B cell (primary cell): Measurements from ENCODE around the gene DLGAP5. TPM values are rescaled to one million over a fixed set of nuclear protein-coding genes. Genes with fewer than 3 reads are reported as not detected.

Source experiments
- ATAC-seq: fragments of 200-7000 bp; cut with Tn5 transposase; one replicate; pipeline ENCODE4 v1.10.0; 2021; ENCODE audit warnings: low read depth, mild to moderate bottlenecking, moderate number of reproducible peaks, moderate library complexity
- CTCF ChIA-PET: fragments of 350-600 bp; sonication (Branson Sonifier 250); formaldehyde crosslinking; loops from one replicate; lab custom pipeline; 2021; ENCODE audit warnings: antibody characterized with exemption, inconsistent platforms; lab: Charles Lee
- POLR2A ChIA-PET: fragments of 350-600 bp; sonication (Branson Sonifier 250); formaldehyde crosslinking; loops from one replicate; lab custom pipeline; 2021; ENCODE audit warnings: antibody characterized with exemption; lab: Charles Lee
- DNase-seq: peaks from one replicate; pipeline ENCODE4 v3.0.0; 2013
- H2AFZ ChIP-seq: 2 replicates; pipeline ENCODE4 v1.6.1; 2012; ENCODE audit warnings: mild to moderate bottlenecking, low read depth, low read length; ENCODE audit not compliant: insufficient read depth, poor library complexity, severe bottlenecking
- H3K27ac ChIP-seq, 2 donors: 1 replicate in 1 of 2; 2 replicates in 1 of 2; pipeline ENCODE4 v1.5.1; 2012 to 2013; ENCODE audit warnings: low read length in 2 of 2, mild to moderate bottlenecking in 2 of 2, moderate library complexity in 1 of 2
- H3K27me3 ChIP-seq, 4 experiments: fragments of 200-600 bp in 1 of 4; sonication (generic) in 1 of 4; replicated peaks in 1 of 4; 1 replicate in 2 of 4; 2 replicates in 2 of 4; pipeline versions ENCODE4 v1.6.1 to v1.7.0; 2013 to 2016; ENCODE audit warnings: low read length in 3 of 4, mild to moderate bottlenecking in 2 of 4, mixed read lengths in 1 of 4, moderate library complexity in 1 of 4; ENCODE audit not compliant: insufficient read depth in 4 of 4, control insufficient read depth in 3 of 4; ENCODE audit errors: control extremely low read depth in 1 of 4
- H3K36me3 ChIP-seq, 2 experiments: replicated peaks in 1 of 2; 1 replicate in 1 of 2; 2 replicates in 1 of 2; pipeline versions ENCODE4 v1.6.1 to v1.7.1; 2013; ENCODE audit warnings: low read length in 1 of 2; ENCODE audit not compliant: insufficient read depth in 2 of 2, control insufficient read depth in 1 of 2; ENCODE audit errors: control extremely low read depth in 1 of 2, extremely low read depth in 1 of 2
- H3K4me1 ChIP-seq, 2 donors: fragments of 200-600 bp in 1 of 2; sonication (generic) in 1 of 2; 1 replicate in 1 of 2; 2 replicates in 1 of 2; pipeline versions ENCODE4 v1.5.1 to v1.6.1; 2013 to 2017; ENCODE audit warnings: low read length in 2 of 2; ENCODE audit not compliant: control insufficient read depth in 2 of 2, insufficient read depth in 2 of 2
- H3K4me2 ChIP-seq: replicated peaks from 2 replicates; pipeline ENCODE3; 2012; ENCODE audit warnings: mild to moderate bottlenecking, low read depth, low read length; ENCODE audit not compliant: poor library complexity, severe bottlenecking
- H3K4me3 ChIP-seq, 5 experiments: fragments of 200-600 bp in 1 of 5; sonication (generic) in 1 of 5; 1 replicate in 3 of 5; 2 replicates in 2 of 5; pipeline versions ENCODE4 v1.5.1 to v1.7.0; 2011 to 2016; ENCODE audit warnings: low read length in 4 of 5, mild to moderate bottlenecking in 4 of 5, low read depth in 2 of 5, control low read depth in 1 of 5, moderate library complexity in 1 of 5; ENCODE audit not compliant: insufficient read depth in 1 of 5; ENCODE audit errors: control extremely low read depth in 1 of 5, extremely low read depth in 1 of 5
- H3K79me2 ChIP-seq: fragments of 200-600 bp; sonication (generic); one replicate; pipeline ENCODE4 v1.6.0; 2016; ENCODE audit warnings: low read length; ENCODE audit not compliant: control insufficient read depth, insufficient read depth
- H3K9ac ChIP-seq: fragments of 200-600 bp; sonication (generic); 2 replicates; pipeline ENCODE4 v1.6.1; 2017; ENCODE audit warnings: mild to moderate bottlenecking, low read length, moderate library complexity
- H3K9me3 ChIP-seq, 3 donors: one replicate each; pipeline versions ENCODE4 v1.6.1 to v1.7.1; 2013; ENCODE audit warnings: low read length in 2 of 3; ENCODE audit not compliant: control insufficient read depth in 2 of 3, insufficient read depth in 1 of 3; ENCODE audit errors: control extremely low read depth in 1 of 3
- H4K20me1 ChIP-seq: 2 replicates; pipeline ENCODE4 v1.6.0; 2012; ENCODE audit warnings: mild to moderate bottlenecking, low read length; ENCODE audit not compliant: insufficient read depth, control insufficient read depth, poor library complexity, severe bottlenecking
- H3K27ac Mint-ChIP-seq: one replicate; pipeline ENCODE4 v1.8.0; 2021; ENCODE audit warnings: mixed read lengths
- H3K27me3 Mint-ChIP-seq: one replicate; pipeline ENCODE4 v1.8.0; 2021; ENCODE audit warnings: mixed read lengths
- H3K4me1 Mint-ChIP-seq: one replicate; pipeline ENCODE4 v1.8.0; 2021; ENCODE audit warnings: mixed read lengths
- H3K4me3 Mint-ChIP-seq: one replicate; pipeline ENCODE4 v1.8.0; 2021; ENCODE audit warnings: mixed read lengths
- H3K9me3 Mint-ChIP-seq: one replicate; pipeline ENCODE4 v1.8.0; 2022; ENCODE audit warnings: mixed read lengths; ENCODE audit not compliant: insufficient read depth
- EZH2 ChIP-seq: IDR thresholded peaks from 2 replicates; pipeline ENCODE4 v1.6.1; 2012; ENCODE audit warnings: borderline replicate concordance, low read depth, mild to moderate bottlenecking, moderate library complexity, low read length; ENCODE audit not compliant: insufficient read depth, poor library complexity, severe bottlenecking
- WGBS: methylation state at CpG from one replicate; pipeline ENCODE4 v1.1.5; 2013; ENCODE audit warnings: missing lambda C conversion rate; ENCODE audit not compliant: insufficient coverage; 5-methylcytosine and 5-hydroxymethylcytosine counted together
- intact Hi-C: fragments of 100-400 bp; cut with micrococcal nuclease; formaldehyde crosslinking; loops from one replicate; pipeline ENCODE4 v1.10.0; 2022
- polyA plus RNA-seq: library from polyadenylated mRNA; depleted of rRNA; stranded (reverse); fragments of >200 nt; gene quantifications from 2 replicates; pipeline ENCODE4 v1.2.3, GENCODE V29; 2012
- total RNA-seq, 2 donors: library from RNA; stranded (reverse); fragments of 120-200 nt in 1 of 2; gene quantifications; 1 replicate in 1 of 2; 2 replicates in 1 of 2; pipeline versions ENCODE4 v1.2.3 to v1.2.4, GENCODE V29; 2013 to 2022
- TF ChIP-seq, protein P1 (sequence below): fragments of 200-600 bp; IDR thresholded peaks from one replicate; pipeline ENCODE4 v1.8.0; 2022; ENCODE audit warnings: antibody characterized with exemption, mild to moderate bottlenecking

DLGAP5 gene
- total and polyA plus RNA-seq, 2 donors (not counting 1 experiment from before 2014, with no cell fraction given), result 0.12 TPM; not detected in 1

- intact Hi-C loops, result no loop called here
- peak overlapping the region; percentile 22 to 66 for H3K27ac ChIP-seq
- no peaks in the 10 kb centered on the region for H3K9me3 Mint-ChIP-seq
- DNase-seq (no peak), ATAC-seq (no peak)
- H3K4me1 ChIP-seq, result peaks cover 29 to 38% of the 10 kb centered on the region in 2 donors
- no peaks in the 10 kb centered on the region for H4K20me1 ChIP-seq
- H3K27me3 ChIP-seq, result no peaks in the 10 kb centered on the region
- H3K4me1 Mint-ChIP-seq, result peaks cover 38% of the 10 kb centered on the region
- no peaks in the 10 kb centered on the region for H3K36me3 ChIP-seq
- no peak overlapping the region for H3K9ac ChIP-seq
- ChIA-PET POLR2A (interaction anchor here (0.7 kb wide), 1 partner anchor 196 kb away, joined by 6 read pairs; the partner anchor contains the start of gene GCH1), CTCF (interaction anchor here (0.5 to 2.8 kb wide), 7 partner anchors 9 to 62 kb away, joined by 3 to 16 read pairs (median 6); partner anchors contain the start of genes LGALS3 and MAPK1IP1L)
- H3K27ac Mint-ChIP-seq, result peak overlapping the region; percentile 90
- TF ChIP-seq, protein P1, sequence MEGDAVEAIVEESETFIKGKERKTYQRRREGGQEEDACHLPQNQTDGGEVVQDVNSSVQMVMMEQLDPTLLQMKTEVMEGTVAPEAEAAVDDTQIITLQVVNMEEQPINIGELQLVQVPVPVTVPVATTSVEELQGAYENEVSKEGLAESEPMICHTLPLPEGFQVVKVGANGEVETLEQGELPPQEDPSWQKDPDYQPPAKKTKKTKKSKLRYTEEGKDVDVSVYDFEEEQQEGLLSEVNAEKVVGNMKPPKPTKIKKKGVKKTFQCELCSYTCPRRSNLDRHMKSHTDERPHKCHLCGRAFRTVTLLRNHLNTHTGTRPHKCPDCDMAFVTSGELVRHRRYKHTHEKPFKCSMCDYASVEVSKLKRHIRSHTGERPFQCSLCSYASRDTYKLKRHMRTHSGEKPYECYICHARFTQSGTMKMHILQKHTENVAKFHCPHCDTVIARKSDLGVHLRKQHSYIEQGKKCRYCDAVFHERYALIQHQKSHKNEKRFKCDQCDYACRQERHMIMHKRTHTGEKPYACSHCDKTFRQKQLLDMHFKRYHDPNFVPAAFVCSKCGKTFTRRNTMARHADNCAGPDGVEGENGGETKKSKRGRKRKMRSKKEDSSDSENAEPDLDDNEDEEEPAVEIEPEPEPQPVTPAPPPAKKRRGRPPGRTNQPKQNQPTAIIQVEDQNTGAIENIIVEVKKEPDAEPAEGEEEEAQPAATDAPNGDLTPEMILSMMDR, result no peak
- no peak for TF ChIP-seq EZH2
- whole genome bisulfite sequencing, result no CpG with 5 or more reads among the region's 1 CpG
- peak overlapping the region; percentile 75 for H2AFZ ChIP-seq
- H3K79me2 ChIP-seq, result no peaks in the 10 kb centered on the region
- H3K27me3 Mint-ChIP-seq, result no peaks in the 10 kb centered on the region
- H3K9me3 ChIP-seq, result no peaks in the 10 kb centered on the region
- peak overlapping the region; percentile 46 for H3K4me2 ChIP-seq
- H3K4me3 Mint-ChIP-seq, result peak overlapping the region; percentile 65
- no peak overlapping the region for H3K4me3 ChIP-seq
These were observed 92.9 kb downstream of the DLGAP5 start for GRCh38 chr14:55098561-55098898.

Other genes starting within 250 kb of the DLGAP5 start
- gene WDHD1, start 164.5 kb downstream of the DLGAP5 start, total RNA-seq, result 6.2 and 6.5 TPM in 2 replicates
- 0.61 and 1.1 TPM in 2 replicates for gene WDHD1, start 164.5 kb downstream of the DLGAP5 start, polyA plus RNA-seq
- gene SOCS4, start 164.3 kb downstream of the DLGAP5 start, total RNA-seq, result 23.6 and 26.3 TPM in 2 replicates
- 4.7 and 22.8 TPM in 2 replicates for gene SOCS4, start 164.3 kb downstream of the DLGAP5 start, polyA plus RNA-seq
- 108 and 116 TPM in 2 replicates for gene MAPK1IP1L, start 139.9 kb downstream of the DLGAP5 start, total RNA-seq
- 141 and 248 TPM in 2 replicates for gene MAPK1IP1L, start 139.9 kb downstream of the DLGAP5 start, polyA plus RNA-seq
- 21.1 and 21.2 TPM in 2 replicates for gene LGALS3, start 62.3 kb downstream of the DLGAP5 start, total RNA-seq
- gene LGALS3, start 62.3 kb downstream of the DLGAP5 start, polyA plus RNA-seq, result 6.5 and 7.0 TPM in 2 replicates
- 27.5 and 33.4 TPM in 2 replicates for gene FBXO34, start 79.8 kb upstream of the DLGAP5 start, total RNA-seq
- 7.8 and 8.1 TPM in 2 replicates for gene FBXO34, start 79.8 kb upstream of the DLGAP5 start, polyA plus RNA-seq
- gene ATG14, start 220.2 kb upstream of the DLGAP5 start, total RNA-seq, result 15.5 and 17.0 TPM in 2 replicates
- gene ATG14, start 220.2 kb upstream of the DLGAP5 start, polyA plus RNA-seq, result 7.2 and 10.5 TPM in 2 replicates
- not detected in 2 replicates for gene TBPL2, start 249.0 kb upstream of the DLGAP5 start, total RNA-seq
- not detected in 2 replicates for gene TBPL2, start 249.0 kb upstream of the DLGAP5 start, polyA plus RNA-seq